MM.1S (cell line): ENCODE data around the gene UBE2E2.

Experiments
- CTCF ChIP-seq: fragments of 300-600 bp; sonication (generic); IDR thresholded peaks from 2 replicates; pipeline ENCODE4 v1.5.1; 2016; ENCODE audit warnings: antibody characterized with exemption, low read length, mixed read lengths
- EZH2 ChIP-seq: fragments of 300-600 bp; sonication (generic); optimal IDR thresholded peaks from 2 replicates; pipeline ENCODE3; 2017; ENCODE audit warnings: low read depth, mild to moderate bottlenecking, antibody characterized with exemption, low read length, mixed read lengths

DNA sequence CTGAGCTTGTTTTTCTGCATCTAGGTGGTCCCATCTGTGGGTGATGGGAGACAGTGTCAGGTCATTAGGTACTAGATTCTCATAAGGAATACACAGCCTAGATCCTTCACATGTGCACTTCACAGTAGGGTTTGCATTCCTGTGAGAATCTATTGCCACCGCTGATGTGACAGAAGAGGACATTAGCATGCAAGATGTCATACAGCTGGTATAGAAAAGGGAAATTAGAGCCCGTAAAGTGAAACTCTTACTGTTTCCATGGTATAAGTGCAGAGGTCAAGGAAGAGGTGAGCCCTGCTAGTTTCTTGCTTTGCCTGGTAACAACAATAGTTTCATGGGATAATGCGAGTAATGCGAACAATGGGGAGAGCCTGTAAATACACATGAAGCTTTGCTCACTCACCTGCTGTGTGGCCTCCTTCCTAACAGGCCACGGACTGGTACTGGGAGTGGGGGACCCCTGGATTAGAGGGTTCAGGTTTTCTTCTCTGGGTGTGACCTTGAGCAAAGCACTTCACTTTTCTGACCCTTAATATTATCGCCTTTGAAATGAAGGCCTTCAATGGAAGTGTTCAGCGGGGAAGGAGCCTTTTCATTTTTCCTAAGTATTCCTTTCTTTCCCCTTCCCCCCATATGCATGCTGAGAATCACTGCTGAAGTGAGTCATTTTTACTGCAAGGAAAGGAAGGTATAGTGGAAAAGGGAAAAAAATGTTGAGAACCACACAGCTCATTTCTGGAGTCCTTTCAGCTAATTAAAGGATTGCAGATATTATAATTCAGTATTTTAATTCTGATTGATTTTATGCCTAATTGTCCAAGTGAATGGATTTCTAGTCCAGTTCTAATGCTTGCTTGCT is 286.4 kb downstream of the UBE2E2 start:
- TF ChIP-seq CTCF, result no peak
- no peak for TF ChIP-seq EZH2
